Measurements from ENCODE around the gene NKX6-2.

DNA sequence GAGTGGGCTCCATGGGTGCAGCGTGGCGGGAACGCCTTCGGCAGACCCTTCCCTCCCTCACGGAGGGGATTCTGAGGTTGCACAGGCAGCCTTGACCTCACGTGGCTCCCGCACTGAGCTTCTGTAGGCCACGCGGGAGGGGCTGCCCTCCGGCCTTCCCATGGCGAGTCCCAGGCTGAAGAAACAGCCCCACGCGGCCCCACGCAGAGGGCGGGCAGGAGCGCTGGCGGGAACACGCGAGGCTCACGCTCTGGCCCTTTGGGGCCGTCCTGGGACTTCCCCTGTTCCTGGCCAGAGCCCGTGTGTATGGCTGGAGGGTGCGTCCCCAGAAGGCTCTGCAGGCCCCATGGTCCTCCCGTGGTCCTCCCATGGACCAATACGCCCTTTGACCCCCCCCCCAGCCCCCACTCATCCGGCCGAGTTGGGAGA lies 21.7 kb upstream of the NKX6-2 start:
- TF ChIP-seq, protein P1, sequence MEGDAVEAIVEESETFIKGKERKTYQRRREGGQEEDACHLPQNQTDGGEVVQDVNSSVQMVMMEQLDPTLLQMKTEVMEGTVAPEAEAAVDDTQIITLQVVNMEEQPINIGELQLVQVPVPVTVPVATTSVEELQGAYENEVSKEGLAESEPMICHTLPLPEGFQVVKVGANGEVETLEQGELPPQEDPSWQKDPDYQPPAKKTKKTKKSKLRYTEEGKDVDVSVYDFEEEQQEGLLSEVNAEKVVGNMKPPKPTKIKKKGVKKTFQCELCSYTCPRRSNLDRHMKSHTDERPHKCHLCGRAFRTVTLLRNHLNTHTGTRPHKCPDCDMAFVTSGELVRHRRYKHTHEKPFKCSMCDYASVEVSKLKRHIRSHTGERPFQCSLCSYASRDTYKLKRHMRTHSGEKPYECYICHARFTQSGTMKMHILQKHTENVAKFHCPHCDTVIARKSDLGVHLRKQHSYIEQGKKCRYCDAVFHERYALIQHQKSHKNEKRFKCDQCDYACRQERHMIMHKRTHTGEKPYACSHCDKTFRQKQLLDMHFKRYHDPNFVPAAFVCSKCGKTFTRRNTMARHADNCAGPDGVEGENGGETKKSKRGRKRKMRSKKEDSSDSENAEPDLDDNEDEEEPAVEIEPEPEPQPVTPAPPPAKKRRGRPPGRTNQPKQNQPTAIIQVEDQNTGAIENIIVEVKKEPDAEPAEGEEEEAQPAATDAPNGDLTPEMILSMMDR (IDR thresholded peaks at IDR 0.05), result no peak
- TF ChIP-seq POLR2A (IDR thresholded peaks at IDR 0.05), result no peak

Measured in suprapubic skin (tissue), 3 donors.